Activated effector memory CD4-positive, alpha-beta T cell treated with Interleukin-2 at 50 U/mL for 16 hours (primary cell): ENCODE results near the gene NHSL2.
A peak's percentile ranks its signal among the peaks of the same experiment; 100 is the strongest.

ENCODE experiments used
- DNase-seq: peaks from one replicate; pipeline ENCODE4 v3.0.0-alpha.2; 2020

NHSL2 gene

GRCh38 chrX:72081605-72082320, 171.1 kb downstream of the NHSL2 start:
- no peak for DNase-seq

GRCh38 chrX:72083291-72083690, 172.6 kb downstream of the NHSL2 start:
- DNase-seq = no peak

DNA sequence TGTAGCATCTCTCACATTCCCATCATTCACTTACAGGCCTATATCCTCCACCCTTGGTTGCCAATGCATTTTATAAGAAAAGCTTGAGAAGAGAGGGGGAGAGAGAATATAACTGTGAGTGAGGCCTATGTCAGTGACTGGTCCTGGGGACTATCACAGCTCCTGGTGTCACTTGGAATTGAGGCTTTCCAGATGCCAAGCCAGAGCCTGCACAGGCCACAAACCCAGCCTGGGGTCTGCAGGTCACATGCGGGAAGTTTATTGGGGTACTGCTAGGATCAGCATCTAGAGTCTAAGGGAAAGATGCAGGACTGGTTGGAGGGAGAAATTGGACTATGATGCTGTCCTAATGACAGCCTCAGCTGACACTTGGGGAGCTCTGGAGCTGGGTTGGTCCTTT, 173.5 kb downstream of the NHSL2 start:
- DNase-seq = no peak

DNA sequence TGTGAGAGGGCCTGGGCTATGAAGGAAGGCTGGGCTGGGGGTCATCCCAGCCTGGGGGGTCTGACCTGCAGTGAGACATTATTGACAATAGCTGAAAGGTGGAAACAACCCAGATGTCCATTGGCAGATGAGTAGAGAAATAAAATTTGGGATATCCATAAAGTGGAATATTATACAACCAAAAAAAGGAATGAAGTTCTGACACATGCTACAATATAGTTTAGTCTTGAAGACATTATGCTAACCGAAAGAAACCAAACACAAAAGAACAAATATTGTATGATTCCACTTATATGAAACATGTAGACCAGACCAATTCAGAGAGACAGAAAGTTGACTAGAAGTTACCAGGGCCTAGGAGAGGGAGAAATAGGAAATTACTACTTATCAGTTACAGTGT, 176.3 kb downstream of the NHSL2 start:
- DNase-seq = no peak

- no peak for DNase-seq
These were observed 178.1 kb downstream of the NHSL2 start for GRCh38 chrX:72088761-72089160.

DNA sequence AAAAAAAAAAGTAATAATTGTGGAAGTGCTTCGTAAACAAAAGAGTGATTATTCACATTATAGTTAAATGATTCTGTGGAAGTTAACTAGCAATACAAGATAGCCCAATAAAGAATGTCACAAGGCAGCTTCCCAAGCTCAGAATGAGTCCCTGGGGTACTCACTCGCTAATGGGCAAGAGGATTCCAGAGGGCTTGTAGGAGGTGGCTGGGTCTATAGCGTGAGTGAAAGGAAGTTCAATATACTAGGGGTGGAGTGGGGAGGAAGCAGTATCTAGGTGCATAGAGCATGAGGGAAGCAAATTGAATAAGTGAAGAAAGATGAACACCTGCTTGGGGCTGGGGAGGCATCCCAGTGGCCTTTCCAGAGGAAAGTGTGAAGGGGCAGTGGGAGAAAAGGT, 178.6 kb downstream of the NHSL2 start:
- no peak for DNase-seq

DNA sequence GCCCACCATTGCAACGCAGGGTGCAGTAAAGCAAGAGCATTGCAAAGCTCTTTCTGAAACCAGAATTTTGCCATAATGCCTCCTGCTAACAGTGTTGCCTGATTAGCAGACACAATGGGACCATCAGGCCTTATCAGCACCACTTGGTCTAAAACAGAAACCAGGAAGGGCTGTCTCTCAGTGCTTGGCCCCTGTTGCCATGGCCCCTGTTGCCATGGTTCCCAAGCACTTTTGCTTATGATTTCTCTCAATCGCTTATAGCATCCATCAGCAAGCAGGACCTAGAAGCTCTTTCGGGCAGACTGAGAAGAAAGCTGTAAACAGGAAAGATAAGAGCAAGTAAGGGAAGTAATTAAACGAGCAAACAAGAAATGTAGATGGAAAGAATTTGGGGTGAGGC, 184.2 kb downstream of the NHSL2 start:
- peak; percentile 53 for DNase-seq

GRCh38 chrX:72095370-72095769, 184.7 kb downstream of the NHSL2 start:
- no peak for DNase-seq

- DNase-seq = no peak
These were observed 186.5 kb downstream of the NHSL2 start for GRCh38 chrX:72097098-72097497.

- DNase-seq = no peak
These were observed 189.6 kb downstream of the NHSL2 start for GRCh38 chrX:72100051-72100755.

DNA sequence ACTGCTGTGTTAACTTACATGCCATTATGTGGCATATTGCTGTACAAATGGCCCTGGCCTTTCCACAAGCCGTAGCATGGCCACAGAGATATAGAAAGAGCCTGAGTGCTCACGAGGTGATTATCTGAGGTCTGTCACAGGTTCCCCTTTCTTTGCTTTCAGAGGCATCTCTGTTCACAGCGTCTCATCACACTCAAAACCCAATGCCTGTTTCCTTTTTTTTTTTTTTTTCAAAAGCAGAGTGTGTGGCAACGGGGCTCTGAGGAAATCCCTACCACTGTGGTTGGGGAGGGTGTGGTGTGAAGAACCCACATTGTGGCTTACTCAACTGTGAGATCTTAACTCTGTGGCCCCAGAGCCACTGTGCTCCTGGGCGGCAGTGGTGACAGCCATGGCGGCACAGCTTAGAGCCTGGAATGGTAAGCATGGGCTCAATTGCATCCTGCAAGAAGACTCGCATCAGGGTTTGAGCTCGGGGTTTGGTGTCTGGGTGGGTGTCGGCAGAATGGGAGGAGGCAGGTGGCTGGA, 190.2 kb downstream of the NHSL2 start:
- DNase-seq = peak; percentile 61

- no peak for DNase-seq
These were observed 191.0 kb downstream of the NHSL2 start for GRCh38 chrX:72101597-72102037.

- no peak for DNase-seq
These were observed 191.5 kb downstream of the NHSL2 start for GRCh38 chrX:72102126-72102525.

GRCh38 chrX:72102760-72103159, 192.1 kb downstream of the NHSL2 start:
- no peak for DNase-seq

DNA sequence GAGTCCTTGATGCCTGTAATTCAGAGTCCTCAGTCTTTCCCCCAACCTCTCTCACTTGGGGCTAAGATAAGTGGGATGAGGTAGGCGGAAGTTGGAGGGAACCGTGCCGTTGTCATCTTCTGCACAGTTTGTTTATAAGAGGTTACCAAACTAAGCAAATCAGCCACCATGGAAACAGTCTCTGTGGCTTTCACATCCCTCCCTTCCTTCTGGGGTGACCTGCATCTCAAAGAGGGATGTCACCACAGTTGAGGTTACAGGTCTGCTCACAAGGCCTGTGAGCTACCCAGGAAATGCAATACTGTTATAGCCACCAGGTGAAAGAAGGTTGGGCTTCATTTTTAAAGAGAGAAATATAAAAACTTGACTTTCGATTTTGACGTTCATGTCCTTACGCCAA, 194.8 kb downstream of the NHSL2 start:
- peak; percentile 37 for DNase-seq

DNA sequence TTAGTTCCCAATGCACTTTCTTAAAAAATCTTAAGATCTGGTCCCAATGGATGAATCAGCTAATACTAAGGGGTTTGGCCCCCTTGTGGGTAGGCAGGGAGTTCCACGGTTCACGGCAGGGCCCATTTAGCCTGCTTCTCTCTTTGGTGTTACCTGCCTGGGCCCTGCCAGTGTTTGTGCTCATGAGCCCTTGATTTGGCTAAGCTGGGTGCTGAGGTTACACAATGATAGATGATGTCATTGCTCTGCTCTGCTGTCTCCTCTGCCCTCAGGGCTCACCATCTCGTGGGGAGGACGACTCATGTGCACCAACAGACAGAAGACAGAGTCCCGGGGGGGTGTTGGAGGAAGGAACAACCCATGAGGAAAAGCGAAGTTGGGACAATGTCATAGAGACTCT, 196.7 kb downstream of the NHSL2 start:
- no peak for DNase-seq

GRCh38 chrX:72107841-72108595, 197.4 kb downstream of the NHSL2 start:
- no peak for DNase-seq

DNA sequence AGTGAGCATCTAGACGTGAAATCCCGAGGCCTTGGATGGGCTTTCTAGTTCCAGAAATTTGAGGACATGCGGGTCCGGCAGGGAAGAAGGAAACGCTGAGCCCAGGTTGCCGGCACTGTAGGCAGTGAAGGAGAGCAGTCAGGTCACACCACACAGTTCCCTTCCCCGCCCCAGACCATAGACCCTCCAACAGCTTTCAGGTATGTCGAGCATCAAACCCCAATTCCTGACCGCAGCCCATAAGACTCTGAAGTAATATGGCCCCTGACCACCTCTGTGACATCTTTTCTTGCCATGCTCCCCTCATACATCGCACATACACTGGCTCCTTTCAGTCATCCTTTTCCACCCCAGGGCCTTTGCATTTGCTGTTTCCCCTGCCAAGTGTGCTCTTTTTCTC, 198.0 kb downstream of the NHSL2 start:
- no peak for DNase-seq

DNA sequence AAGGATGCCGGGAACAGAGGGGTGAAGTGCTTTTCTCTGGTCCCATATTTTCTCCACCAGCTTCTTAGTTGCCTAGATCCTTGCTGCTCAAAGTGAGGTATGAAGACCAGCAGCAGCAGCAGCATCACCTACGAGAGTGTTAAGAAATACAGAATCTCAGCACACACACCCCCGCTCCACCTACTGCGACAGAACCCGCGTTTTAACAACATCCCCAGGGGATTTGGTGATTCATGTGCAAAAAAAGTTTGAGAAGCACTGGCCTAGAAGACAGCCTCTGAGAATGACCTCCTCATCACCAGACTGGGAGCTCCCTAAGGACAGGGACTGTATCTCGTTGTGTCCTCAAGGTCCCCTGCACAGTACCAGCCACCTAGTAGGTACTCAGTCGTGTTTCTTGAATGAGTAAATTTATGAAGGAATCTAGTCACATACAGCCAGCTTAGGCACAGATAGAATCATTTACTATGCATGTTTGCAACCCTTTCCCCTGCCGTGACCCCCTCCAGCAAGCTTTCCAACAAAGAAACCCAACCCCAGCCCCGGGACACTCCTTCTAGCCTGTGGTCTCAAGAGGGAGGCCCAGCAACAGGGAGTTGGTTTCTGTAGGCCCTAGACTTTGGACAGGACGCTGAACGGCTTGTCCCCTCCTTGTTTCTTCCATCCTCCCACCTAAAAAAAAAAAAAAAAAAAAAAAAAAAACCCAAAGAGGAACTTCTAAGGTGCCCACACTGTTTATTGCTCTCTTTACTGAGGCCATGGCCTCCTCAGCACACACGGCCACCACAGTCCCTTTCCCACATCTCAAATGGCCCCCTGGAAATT, 199.6 kb downstream of the NHSL2 start:
- no peak for DNase-seq

GRCh38 chrX:72110876-72111708, 200.4 kb downstream of the NHSL2 start:
- DNase-seq = no peak

- DNase-seq = no peak
These were observed 202.8 kb downstream of the NHSL2 start for GRCh38 chrX:72113461-72113860.

- no peak for DNase-seq
These were observed 203.7 kb downstream of the NHSL2 start for GRCh38 chrX:72114306-72114705.
